Keratinocyte (primary cell): ENCODE results near the gene EGR4.

ENCODE experiments used
- CTCF ChIP-seq, 3 experiments: IDR thresholded peaks in 1 of 3; conservative IDR thresholded peaks in 1 of 3; optimal IDR thresholded peaks in 1 of 3; 2 replicates in 2 of 3; 3 replicates in 1 of 3; pipeline versions ENCODE3 to v1.5.1; 2011; ENCODE audit warnings: low read length in 3 of 3, mild to moderate bottlenecking in 3 of 3, moderate library complexity in 2 of 3, control low read depth in 1 of 3, inconsistent platforms in 1 of 3; ENCODE audit not compliant: insufficient read depth in 2 of 3; ENCODE audit errors: extremely low read depth in 1 of 3
- EZH2 ChIP-seq: IDR thresholded peaks from one replicate; pipeline ENCODE4 v1.6.1; 2012; ENCODE audit warnings: inconsistent platforms, mild to moderate bottlenecking, low read length, moderate library complexity

GRCh38 chr2:73281244-73281643 is 12.1 kb downstream of the EGR4 start:
- TF ChIP-seq CTCF (optimal IDR thresholded peaks at IDR 0.05 in 1 of 3, IDR thresholded peaks at IDR 0.05 in 1 of 3, conservative IDR thresholded peaks at IDR 0.05 in 1 of 3; ENCODE audit: extremely low read depth in 1 of 3, insufficient read depth in 2 of 3, low read length in 3 of 3), result no peak
- no peak for TF ChIP-seq EZH2
